ENCODE data around the gene PLCG1. TPM values are rescaled to one million over a fixed set of nuclear protein-coding genes. Genes with fewer than 3 reads are reported as not detected.

PLCG1 gene
- total and polyA plus RNA-seq, 9 of the 15 experiments (the other 6 are each of a cell fraction or from before 2014, with no cell fraction given): 1.7 to 67.0 (median 34.8) TPM

DNA sequence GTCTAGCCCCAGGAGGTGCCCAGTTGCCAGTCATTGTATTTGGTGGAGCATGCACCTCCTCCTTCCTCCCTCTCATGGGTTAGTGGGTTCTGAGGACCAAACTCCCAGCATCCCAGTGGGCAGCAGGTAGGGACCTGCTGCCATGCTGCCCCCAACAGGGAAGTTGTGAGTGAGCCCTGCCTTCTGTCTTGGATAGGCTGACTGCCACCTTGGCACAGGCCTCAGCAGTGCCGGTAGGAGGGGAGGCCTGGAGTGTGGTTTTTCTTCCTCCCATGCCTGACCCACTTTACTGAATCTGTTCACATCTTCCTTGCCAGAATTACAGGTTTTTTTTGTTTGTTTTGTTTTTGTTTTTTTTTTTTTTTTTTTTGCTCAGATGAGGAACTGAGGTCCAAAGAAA, 24.5 kb downstream of the PLCG1 start (continued):
- no peak for TF ChIP-seq BRCA1 (IDR thresholded peaks at IDR 0.05)
- TF ChIP-seq BRCA1 (CRISPR knock-in tag; IDR thresholded peaks at IDR 0.05): no peak
- TF ChIP-seq, protein P1, sequence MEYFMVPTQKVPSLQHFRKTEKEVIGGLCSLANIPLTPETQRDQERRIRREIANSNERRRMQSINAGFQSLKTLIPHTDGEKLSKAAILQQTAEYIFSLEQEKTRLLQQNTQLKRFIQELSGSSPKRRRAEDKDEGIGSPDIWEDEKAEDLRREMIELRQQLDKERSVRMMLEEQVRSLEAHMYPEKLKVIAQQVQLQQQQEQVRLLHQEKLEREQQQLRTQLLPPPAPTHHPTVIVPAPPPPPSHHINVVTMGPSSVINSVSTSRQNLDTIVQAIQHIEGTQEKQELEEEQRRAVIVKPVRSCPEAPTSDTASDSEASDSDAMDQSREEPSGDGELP (CRISPR knock-in tag; IDR thresholded peaks at IDR 0.05; ENCODE audit: borderline replicate concordance): no peak
- TF ChIP-seq, protein P2, sequence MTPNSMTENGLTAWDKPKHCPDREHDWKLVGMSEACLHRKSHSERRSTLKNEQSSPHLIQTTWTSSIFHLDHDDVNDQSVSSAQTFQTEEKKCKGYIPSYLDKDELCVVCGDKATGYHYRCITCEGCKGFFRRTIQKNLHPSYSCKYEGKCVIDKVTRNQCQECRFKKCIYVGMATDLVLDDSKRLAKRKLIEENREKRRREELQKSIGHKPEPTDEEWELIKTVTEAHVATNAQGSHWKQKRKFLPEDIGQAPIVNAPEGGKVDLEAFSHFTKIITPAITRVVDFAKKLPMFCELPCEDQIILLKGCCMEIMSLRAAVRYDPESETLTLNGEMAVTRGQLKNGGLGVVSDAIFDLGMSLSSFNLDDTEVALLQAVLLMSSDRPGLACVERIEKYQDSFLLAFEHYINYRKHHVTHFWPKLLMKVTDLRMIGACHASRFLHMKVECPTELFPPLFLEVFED (CRISPR knock-in tag; conservative IDR thresholded peaks at IDR 0.05): no peak
- no peak for TF ChIP-seq SMAD2 (IDR thresholded peaks at IDR 0.05; ENCODE audit: low read depth, low read length)
- TF ChIP-seq, protein P3, sequence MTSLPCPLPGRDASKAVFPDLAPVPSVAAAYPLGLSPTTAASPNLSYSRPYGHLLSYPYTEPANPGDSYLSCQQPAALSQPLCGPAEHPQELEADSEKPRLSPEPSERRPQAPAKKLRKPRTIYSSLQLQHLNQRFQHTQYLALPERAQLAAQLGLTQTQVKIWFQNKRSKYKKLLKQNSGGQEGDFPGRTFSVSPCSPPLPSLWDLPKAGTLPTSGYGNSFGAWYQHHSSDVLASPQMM (CRISPR knock-in tag; IDR thresholded peaks at IDR 0.05): no peak
- TF ChIP-seq U2AF1 (optimal IDR thresholded peaks at IDR 0.05; ENCODE audit: low read depth, low read length): no peak
- no peak for TF ChIP-seq PPARD (CRISPR knock-in tag; IDR thresholded peaks at IDR 0.05)
- TF ChIP-seq HDAC6 (IDR thresholded peaks at IDR 0.05; ENCODE audit: low read depth, low read length): no peak
- TF ChIP-seq GTF2F1 (IDR thresholded peaks at IDR 0.05; ENCODE audit: low read depth, low read length): no peak
- no peak for TF ChIP-seq MYC (IDR thresholded peaks at IDR 0.05; ENCODE audit: low read depth, low read length)
- TF ChIP-seq MYC (CRISPR knock-in tag; IDR thresholded peaks at IDR 0.05; ENCODE audit: borderline replicate concordance, low read depth): no peak
- no peak for TF ChIP-seq POLR2AphosphoS5 (IDR thresholded peaks at IDR 0.05; ENCODE audit: control insufficient read depth, insufficient read depth, low read depth, low read length)
- TF ChIP-seq RBM39 (optimal IDR thresholded peaks at IDR 0.05; ENCODE audit: low read depth, low read length): no peak
